GM19043 (cell line): Measurements from ENCODE around the gene MTCH1.

Experiments used
- ATAC-seq: cut with Tn5 transposase; IDR thresholded peaks from one replicate; pipeline ENCODE4 v1.9.1; 2021; ENCODE audit warnings: low read depth; ENCODE audit not compliant: unreplicated experiment

MTCH1 gene

DNA sequence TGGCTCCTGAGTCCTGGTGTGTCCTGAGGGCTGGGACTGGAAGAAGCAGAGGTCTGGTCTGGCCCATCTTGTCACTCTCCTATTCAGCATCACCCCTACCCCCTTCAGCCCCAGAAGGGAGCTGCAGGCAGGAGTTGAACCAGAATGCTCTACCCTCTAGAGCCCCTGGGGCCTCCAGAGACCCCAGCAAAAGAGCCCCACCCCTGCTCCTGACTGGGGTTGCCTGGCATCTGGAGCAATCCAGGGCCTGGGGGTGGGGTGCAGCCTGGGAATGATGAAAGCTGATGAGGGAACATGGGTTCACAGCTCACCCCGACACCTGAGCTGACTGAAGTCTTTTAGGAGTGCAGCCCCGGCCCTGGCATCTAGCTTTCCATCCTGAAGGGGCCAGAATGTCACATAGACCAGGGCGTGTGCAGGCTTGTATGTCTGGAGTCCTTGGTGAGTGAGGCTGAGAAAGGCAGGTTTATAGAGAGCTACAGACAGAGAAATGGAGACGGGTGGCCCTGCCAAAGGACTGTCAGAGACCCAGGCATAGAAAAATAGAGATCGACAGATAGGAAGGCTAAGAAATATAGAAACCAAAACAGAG lies 31.7 kb upstream of the MTCH1 start:
- ATAC-seq, result no peak

DNA sequence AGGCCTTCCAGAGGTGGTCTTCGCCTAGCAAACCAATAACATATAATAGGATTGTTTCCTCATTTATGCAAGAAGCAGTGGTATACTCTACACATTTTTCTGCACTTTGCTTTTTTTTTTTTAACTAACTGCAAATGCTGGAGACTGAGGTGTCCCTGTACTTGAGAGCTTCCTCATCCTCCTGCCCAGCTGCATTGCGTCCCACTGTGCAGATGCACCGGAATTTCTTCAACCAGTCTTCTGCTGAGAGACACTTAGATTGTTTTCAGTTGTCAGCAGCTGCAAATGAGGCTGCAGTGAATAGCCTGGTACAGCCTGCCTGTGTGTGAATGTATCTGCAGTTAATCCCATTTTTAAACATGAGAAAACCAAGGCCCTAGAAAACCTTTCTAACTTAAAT lies 31.0 kb upstream of the MTCH1 start:
- no peak for ATAC-seq

DNA sequence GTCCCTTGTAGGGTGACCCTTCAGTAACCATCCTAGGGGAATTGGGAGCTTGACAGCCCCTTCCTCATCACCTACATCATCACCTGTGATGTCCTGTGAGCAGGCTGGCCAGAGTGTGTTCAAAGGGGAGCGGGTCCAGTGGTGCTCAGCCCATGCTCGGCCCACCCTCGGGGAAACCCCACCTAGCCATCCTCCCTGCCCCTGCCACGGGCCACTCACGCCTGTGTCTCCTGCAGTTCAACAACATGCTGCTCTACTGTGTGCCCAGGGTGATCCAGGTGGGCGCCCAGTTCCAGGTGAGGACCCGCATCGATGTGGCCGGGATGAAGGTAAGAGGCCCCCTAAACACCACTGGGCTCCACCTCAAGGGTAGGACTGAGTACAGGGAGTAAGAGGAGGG lies 29.5 kb upstream of the MTCH1 start:
- ATAC-seq, result no peak

DNA sequence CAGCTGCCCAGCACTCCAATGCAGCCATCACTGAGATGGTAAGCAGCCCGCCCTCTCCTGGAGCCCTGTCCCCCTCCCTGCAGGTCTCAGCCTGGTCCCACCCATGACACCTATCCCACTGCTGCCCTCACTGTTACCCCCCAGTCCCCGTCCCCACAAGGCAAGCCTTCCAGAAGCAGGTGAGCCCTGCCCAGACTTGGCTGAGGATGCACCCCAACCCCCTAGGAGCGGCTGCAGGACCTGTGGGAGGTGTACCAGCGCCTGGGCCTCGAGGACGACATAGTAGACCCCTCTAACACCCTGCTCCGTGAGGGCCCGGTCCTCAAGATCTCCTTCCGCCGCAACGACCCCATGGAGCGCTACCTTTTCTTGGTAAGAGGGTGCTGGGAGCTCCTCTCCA lies 28.7 kb upstream of the MTCH1 start:
- no peak for ATAC-seq

DNA sequence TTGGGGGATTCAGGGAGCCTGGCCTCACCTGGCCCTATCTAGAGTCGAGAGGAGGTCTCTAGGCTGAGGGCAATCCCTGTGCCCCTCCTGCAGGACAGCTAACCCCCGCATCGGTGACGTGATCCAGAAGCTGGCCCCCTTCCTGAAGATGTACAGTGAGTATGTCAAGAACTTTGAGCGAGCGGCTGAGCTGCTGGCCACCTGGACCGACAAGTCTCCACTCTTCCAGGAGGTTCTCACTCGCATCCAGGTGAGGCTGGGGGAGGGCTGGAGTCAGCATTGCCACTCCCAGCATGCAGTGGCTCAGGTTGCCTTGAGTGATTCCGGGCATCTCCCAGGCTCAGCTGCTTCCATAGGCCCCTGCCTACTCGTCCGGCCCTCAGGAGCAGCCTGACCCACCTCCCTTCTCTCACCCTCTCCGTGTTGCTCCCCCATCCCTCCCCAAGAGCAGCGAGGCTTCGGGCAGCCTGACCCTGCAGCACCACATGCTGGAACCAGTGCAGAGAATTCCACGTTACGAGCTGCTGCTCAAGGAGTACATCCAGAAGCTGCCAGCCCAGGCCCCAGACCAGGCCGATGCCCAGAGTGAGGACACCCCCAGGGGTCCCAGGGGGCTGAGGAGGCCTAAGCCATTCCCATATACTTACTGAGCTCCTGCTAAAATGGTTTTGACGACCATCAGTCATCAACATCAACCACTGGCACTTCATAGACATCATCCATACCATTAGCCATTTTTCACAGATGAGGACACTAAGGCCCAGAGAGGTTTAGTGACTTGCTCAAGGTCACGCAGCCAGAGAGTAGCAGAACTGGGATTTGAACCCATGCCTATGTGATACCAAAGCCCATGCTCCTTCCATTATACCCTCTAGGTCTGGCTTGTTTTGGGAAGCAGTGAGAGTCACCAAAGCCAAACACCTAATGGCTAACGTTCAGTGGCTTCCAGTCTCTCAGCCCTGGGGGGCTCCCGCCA lies 27.8 kb upstream of the MTCH1 start:
- no peak for ATAC-seq

DNA sequence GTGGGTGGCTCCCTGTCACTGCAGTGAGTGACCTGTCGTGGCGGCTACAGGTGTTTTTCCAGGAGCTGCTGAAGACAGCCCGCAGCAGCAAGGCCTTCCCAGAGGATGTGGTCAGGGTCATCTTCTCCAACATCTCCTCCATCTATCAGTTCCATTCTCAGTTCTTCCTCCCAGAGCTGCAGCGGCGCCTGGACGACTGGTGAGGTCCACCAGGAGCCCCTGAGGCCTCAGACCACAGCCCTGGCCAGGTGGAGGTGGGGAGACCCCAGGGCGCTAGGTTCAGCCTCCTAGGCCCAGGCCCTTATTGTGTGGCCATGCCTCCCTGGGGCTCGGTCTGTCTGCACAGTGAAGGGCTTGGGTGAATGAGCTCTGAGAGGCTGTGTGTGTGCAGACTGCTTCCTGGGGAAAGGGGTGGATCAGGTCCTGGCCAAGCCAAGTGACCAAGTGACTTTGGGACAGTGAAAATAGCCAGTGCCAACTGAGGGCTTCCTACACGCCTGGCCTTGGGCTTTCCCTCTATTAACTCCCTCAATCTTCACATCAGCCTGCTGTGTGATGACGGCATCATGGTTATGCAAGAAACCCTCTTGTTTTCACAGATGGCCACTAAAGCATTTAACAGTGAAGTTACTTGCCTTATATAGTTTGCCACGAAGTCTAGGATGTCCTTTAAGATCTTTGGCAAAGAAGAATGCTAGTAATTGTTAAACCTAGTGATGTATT lies 25.8 kb upstream of the MTCH1 start:
- no peak for ATAC-seq

DNA sequence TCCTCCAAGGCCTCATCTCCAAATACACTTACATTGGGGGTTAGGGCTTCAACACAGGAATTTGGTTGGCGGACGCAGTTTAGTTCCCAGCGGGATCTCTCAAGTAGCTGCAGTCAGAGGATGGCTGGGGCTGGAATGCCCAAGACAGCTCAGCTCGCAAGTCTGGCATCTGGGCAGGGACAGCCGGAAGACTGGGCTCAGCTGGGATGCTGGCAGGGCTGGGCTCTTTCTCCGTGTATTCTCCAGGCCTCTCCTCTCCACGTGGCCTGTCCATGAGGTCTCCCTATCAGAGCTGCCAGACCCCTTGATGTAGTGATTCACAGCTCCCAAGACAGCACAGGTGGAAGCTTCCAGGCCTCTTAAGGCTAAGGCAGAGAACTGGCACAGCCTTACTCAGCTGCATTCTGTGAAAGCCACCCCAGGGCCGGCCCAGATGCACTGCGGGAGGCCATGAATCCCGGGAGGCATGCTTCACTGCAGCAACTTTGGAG lies 24.5 kb upstream of the MTCH1 start:
- ATAC-seq, result no peak

DNA sequence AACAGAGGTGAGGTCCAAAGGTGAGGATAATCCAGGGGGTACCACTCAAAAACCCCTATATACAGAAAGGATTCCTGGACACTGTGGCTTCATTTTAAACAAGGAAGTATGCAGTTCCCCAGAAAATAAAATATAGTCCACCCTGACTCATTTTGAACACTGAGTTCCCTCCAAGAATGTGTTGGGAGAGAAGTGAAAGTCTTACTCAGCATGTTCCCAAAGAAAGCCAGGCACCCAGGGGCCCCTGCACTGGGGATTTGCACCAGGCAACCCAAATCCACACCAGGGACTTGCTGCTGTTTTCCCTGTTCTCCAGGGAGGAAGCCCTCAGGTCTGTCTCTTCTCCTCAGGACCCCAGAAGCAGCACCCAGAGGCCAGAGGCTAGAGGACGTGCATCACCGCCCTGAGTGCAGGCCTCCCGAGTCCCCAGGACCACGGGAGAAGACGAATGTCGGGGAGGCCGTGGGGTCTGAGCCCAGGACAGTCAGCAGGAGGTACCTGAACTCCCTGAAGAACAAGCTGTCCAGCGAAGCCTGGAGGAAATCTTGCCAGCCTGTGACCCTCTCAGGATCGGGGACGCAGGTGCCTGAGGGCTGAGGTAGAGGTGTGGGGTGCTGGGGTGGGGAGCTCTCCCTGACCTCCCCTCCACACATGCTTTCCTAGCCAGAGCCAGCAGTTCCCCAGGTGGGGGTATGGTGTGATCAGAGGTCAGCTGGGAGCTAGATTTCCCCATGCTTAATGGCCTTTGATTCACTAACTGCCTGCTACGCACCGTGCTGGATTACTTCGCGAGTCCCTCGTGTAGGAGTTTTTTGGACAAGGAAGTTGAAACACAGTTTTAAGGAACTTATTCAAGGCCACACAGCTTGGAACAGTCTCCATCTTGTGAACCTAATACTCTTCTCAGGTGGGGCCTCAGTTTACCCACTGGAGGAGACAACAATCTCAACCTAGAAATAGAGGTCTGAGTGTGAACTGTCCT lies 22.8 kb upstream of the MTCH1 start:
- no peak for ATAC-seq

DNA sequence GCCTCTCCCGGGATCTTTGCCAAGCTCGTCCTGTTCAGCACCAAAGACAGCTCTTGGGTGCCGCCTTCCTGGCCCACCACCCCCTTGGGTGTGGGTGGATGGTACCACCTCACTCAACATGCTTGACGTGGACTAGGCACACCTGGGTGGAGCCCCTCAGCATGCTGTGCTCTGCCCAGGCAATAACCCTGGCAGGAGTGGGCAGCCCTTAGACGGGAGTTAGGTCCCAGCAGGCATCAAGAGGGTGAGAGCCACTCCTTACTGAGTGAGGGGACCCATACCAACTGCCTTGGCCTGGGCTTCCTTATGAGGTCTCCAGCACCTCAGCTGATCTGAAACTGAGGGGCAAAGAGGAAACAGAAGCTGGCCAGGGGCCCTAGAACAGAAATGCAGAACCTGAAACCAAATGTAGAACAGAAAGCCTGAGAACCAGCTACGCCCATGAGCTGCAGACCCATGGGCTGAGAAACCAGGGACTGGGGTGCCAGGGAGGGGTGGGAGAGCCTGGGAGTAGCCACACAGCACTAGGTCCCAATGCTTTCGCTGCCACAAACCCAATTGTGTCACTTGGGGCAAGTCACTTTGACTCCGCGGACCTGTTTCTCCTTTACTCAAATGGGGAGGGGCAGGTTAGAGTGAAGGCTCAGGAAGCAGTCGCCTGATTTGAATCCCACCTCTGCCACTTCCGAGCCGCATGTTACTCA lies 21.5 kb upstream of the MTCH1 start:
- peak; percentile 39 for ATAC-seq

DNA sequence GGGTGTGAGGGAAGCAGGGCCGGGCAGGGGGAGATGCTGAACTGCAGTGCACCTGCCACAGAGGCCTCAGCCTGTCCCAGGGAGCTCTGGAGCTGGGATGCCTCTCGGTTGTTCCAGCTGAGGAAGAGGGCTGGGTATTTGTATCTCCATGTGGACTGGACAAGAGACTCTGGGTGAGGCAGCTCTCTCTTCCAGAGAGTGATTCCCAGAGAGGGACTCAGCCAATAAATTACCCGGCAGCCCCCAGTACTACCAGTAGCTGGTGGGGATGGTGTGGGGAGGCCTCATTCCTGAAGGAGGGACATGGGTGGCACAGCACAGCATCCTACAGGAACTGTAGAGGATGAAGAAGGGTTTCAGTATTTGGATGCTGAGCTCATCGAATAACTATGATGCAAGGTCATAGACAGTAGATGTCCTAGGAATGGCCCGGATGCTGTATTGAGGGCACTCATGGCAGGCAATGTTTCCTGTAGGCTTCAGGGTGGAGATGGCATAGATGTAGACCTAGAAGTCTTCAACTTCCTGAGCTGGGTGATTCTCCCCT lies 20.9 kb upstream of the MTCH1 start:
- no peak for ATAC-seq

DNA sequence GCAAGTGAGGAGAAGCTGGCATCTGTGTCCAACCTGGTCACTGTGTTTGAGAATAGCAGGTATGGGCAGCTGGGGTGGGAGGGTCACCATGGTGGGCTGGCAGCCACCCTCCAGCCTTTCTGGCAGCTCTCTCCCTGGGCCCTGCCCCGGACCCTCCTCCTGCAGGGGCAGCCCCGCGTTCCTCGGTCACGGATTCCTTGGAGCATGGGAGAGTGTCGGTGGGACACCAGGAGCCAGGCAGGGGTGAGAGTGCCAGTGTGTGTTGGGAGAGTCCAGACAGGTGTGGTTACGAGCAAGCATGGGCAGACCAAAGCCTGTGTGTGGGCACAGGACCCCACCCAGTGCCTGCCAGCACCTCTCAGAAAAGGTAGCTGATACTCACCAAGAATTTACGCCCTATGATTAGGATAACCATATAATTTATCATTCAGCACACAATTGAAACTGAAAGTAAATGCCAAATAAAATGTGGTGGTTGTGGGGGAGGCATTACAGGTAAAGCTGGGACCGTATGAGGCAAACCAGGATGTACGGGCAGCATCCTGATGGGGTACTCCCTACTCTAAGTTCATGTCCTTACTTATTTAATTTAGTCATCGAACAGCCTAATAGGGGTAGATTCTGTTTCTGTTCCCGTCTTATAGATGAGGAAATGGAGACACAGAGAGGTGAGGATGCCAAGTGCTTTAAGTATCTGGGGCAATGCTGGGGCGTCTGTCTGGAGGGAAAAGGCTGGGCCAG lies 20.0 kb upstream of the MTCH1 start:
- no peak for ATAC-seq

DNA sequence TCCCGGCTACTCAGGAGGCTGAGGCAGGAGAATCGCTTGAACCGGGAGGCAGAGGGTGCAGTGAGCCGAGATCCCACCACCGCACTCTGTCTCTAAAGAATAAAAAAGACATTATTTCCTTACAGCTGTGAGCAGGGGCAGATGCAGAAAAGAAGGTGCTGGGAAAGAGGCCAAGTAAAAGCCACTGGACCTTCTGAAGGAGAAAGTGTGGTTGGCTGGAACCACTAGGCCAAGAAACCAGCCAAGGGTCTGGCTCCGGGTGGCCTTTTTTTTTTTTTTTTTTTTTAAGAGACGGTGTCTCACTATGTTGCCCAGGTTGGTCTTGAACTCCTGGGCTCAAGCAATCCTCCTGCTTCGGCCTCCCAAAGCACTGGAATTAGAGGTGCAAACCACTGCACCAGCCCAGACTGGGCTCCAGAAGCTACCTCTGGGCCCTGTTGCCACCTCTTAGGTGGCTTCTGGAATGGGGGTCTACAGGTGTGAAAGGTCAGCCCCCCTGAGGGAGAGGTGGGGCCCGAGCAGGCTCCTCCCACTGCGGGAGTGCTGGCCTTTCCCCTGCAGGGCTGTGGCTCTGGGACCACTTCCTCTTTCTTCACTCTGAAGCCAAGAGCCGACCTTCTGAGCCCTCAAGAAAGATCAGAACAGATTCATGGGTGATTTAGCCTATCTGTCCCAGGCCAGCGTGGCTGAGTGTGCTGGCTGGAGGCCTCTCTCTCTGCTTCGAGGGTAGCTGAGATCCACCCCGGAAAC lies 19.2 kb upstream of the MTCH1 start, which contains the start of gene FGD2:
FGD2 (plus strand) TSS at position 595 of the 750 bp plus-strand sequence. CDS start 163 bp downstream, outside the sequence.
- ATAC-seq, result peak; percentile 64

DNA sequence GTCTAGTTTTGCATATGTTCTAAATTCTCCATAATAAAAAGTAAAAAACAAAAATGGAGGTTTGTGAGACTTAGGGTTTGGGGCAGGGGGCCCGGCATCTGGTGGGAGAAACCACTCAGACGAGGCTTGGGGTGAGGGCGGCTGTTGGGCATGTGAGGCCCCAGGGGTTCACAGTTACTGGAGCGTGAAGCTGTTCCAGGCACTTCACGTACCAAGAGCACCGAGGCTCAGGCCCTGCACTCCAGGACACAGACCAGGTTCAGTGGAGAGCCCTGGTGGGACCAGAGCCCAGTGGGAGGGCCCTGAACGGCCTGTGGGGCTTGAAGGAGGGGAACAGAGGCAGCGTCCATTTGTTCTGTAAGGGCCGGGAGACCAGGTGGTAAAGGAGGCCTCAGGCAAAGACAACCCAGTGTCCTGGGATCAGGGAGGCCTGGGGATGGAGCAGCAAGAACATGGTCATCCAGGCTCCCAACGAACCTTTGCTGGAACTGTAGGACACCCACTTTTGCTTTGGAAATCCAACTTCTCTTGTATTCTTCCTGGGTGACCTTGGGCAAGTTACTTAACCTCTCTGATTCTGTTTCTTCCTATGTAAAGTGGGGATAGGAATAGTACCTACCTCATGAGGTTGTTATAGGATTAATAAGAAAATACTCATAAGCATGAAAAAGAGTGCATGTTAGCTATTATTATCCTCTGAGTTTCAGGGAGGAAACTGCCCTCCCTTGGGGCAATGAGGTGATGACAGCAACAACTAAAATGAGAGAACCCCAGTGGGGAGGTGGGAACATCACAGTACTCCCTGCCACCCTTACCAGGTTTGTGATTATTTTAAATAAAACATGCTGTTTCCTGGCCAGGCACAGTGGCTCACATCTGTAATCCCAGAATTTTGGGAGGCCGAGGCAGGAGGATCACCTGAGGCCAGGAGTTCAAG lies 18.3 kb upstream of the MTCH1 start:
- ATAC-seq, result no peak

DNA sequence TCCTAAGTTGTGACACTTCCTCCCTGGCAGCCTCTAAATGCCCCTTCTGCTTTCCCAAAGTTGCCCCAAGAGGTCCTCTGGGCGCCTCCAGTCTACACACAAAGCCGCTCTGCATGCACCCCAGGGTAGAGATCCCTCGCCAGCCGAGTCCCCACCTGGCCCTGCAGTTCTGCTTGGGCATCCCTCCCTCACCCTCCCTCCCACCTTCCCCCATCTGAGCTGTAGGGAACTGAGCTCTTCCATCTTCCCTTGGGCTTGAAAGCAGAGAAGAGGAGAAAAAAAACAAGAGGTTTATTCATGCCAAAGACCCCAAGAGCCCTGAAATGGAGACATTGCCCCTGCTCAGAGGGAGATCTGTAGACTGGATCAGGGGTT lies 13.7 kb upstream of the MTCH1 start:
- no peak for ATAC-seq

DNA sequence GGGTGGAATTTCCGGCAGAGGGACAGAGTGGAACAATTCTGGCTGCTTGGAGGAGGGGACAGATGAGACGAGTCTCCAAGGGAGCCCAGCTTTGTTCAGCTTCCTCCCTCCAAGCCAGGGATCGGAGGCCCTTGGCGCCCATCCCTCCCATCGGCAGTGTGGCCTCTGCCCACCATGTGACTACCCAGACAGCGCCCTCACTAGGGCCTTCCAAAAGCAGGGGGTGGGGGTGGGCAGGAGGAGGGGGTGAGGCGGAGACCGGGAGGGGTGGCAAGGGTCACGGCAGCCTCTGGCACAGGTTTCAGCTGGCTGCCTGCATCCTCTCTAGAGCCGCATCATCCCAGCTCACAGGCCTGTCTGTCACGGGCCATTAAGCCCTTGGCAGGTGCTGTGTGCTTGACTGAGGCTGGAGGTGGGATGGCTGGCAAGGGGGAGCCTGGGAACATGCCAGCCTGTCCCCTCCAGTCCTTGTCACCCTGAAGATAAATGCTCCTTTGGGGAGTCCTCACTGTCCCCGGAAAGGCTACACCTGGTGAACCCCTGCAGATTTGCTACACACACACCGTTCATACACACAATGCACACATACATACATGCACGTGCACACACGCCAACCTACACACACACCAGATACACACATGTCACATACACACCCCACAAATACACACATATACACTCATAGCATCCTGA lies 13.2 kb upstream of the MTCH1 start:
- no peak for ATAC-seq

DNA sequence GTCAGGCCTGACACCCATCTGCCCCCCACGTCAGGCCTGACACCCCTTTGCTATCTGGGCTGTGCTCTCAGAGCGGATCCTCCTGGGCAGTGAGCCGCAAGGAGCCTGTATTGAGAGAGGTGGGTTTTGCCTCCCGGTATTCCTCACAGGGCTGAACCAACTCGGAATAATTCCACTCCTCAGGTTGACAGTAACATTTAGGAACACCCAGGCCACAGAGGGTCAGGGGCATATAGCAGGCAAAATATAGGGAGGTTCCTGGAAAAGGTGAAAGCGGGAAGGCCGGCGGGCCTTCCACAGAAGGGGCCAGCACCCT lies 12.7 kb upstream of the MTCH1 start:
- ATAC-seq, result no peak
